ENCODE measurements around the gene RNF14.

Gene RNF14

GRCh38 chr5:141995656-141996055, 26.8 kb downstream of the RNF14 start:
- DNase-seq (ENCODE audit: low read depth) = no peak
- no peak overlapping the region for H3K4me3 ChIP-seq (ENCODE audit: low read depth, low read length)
- no peak for TF ChIP-seq CTCF (conservative IDR thresholded peaks at IDR 0.05; ENCODE audit: low read depth, low read length)

GRCh38 chr5:141997358-141997960, 28.6 kb downstream of the RNF14 start:
- TF ChIP-seq CTCF (conservative IDR thresholded peaks at IDR 0.05; ENCODE audit: low read depth, low read length) = no peak
- H3K4me3 ChIP-seq (ENCODE audit: low read depth, low read length) = no peak overlapping the region
- DNase-seq (ENCODE audit: low read depth) = no peak

- DNase-seq (ENCODE audit: low read depth) = no peak
- H3K4me3 ChIP-seq (ENCODE audit: low read depth, low read length) = no peak overlapping the region
- no peak for TF ChIP-seq CTCF (conservative IDR thresholded peaks at IDR 0.05; ENCODE audit: low read depth, low read length)
Observed at GRCh38 chr5:142000173-142000572, 31.3 kb downstream of the RNF14 start.

- DNase-seq (ENCODE audit: low read depth) = peak; percentile 41
Observed at GRCh38 chr5:142000704-142001484, 32.0 kb downstream of the RNF14 start.

GRCh38 chr5:142003266-142003800, 34.4 kb downstream of the RNF14 start:
- no peak for TF ChIP-seq CTCF (conservative IDR thresholded peaks at IDR 0.05; ENCODE audit: low read depth, low read length)
- H3K4me3 ChIP-seq (ENCODE audit: low read depth, low read length) = no peak overlapping the region
- no peak for DNase-seq (ENCODE audit: low read depth)

More at GRCh38 chr5:142000704-142001484, 32.0 kb downstream of the RNF14 start:
- TF ChIP-seq CTCF (conservative IDR thresholded peaks at IDR 0.05; ENCODE audit: low read depth, low read length) = peak; percentile 63
- H3K4me3 ChIP-seq (ENCODE audit: low read depth, low read length) = no peak overlapping the region

GRCh38 chr5:142006363-142007236, 37.7 kb downstream of the RNF14 start:
- peak; percentile 17 for DNase-seq (ENCODE audit: low read depth)
- no peak overlapping the region for H3K4me3 ChIP-seq (ENCODE audit: low read depth, low read length)
- no peak for TF ChIP-seq CTCF (conservative IDR thresholded peaks at IDR 0.05; ENCODE audit: low read depth, low read length)
